Measurements from ENCODE around the gene FECH. TPM values are rescaled to one million over a fixed set of nuclear protein-coding genes. Genes with fewer than 3 reads are reported as not detected.

Gene FECH
- total RNA-seq, 2 donors from 2014 or later, result 27.6 to 31.7 TPM

DNA sequence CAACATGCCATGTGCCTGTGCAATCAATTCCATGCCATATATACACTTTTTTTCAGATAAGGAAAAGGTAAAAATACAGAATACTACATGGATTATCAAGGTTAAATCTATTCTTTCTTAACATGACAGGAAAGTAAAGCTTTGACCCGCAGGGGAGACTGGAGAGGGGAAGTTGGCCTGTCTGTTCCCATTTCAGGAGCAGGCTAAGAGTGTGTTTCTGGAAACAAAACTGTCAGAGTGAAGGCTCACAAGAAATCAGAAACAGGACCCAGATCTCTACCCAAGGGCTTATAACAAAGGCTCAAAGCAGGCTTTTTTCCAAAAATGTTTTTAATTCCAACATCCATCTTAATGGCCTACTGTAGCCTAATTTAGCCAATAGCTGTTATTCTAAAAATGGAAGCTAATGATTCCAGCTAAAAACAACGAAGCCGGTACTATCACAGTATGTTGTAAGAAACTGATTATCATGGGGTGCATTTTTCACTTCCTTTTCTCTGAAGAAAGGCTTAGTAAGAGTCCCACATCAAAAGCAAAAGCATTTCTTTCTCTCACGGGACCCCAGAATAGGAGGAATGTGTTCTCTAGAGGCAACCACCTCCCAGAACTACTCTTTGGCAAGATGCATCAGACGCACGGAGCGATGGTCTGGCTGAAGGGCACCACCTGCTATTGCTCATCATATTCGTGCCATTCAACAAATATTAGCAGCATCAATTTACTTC lies 41.4 kb downstream of the FECH start:
- peaks cover 4% of the 10 kb centered on the region for H3K36me3 ChIP-seq (ENCODE audit: control insufficient read depth, insufficient read depth, low read length)
- no peaks in the 10 kb centered on the region for H3K9me3 ChIP-seq (ENCODE audit: control insufficient read depth, low read length)
- no peak overlapping the region for H3K4me3 ChIP-seq (ENCODE audit: low read length)
- H3K4me3 Mint-ChIP-seq, result no peak overlapping the region
- no peak overlapping the region for H3K27ac ChIP-seq (ENCODE audit: low read depth, low read length)
- no peaks in the 10 kb centered on the region for H3K27me3 Mint-ChIP-seq (ENCODE audit: insufficient read depth)
- no peaks in the 10 kb centered on the region for H3K9me3 Mint-ChIP-seq
- H3K36me3 Mint-ChIP-seq (ENCODE audit: low read depth), result peaks cover 3% of the 10 kb centered on the region
- H3K4me1 Mint-ChIP-seq, result peaks cover 11% of the 10 kb centered on the region
- H3K9ac ChIP-seq (ENCODE audit: extremely low read depth, low read length, poor library complexity, severe bottlenecking), result no peak overlapping the region
- no peaks in the 10 kb centered on the region for H3K4me1 ChIP-seq (ENCODE audit: control insufficient read depth, insufficient read depth, low read length)
- TF ChIP-seq CTCF (conservative IDR thresholded peaks at IDR 0.05), result no peak
- DNase-seq, result no peak
- no peak overlapping the region for H3K27ac Mint-ChIP-seq
- WGBS, 2 experiments (ENCODE audit: insufficient coverage in 1 of 2, insufficient read length in 1 of 2), result 85 to 94% methylated on average over 8 of the region's 8 CpGs
- H3K27me3 ChIP-seq (ENCODE audit: control insufficient read depth, insufficient read depth, low read length, poor library complexity, severe bottlenecking), result no peaks in the 10 kb centered on the region

DNA sequence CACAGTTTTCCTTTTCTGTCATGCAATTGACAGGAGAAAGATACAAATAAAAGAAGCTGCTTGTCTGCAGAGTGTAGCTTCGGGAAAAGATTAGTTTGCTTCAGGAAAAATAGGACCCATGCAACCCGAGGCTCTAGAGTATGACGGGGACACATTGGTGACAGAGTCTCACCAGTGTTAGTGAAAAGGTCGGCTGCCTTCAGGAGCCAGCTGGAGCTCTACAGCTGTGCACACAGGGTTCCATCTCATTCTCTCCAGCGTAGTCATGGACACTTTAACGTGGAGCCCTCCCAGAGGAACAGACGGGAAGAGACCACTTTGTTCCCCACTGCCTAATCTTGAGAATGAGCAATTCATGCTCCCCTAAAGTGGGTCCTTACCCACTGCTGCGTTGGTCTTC lies 42.9 kb downstream of the FECH start:
- H3K27me3 Mint-ChIP-seq (ENCODE audit: insufficient read depth), result no peaks in the 10 kb centered on the region
- no peak for TF ChIP-seq CTCF (conservative IDR thresholded peaks at IDR 0.05)
- no peaks in the 10 kb centered on the region for H3K9me3 ChIP-seq (ENCODE audit: control insufficient read depth, low read length)
- H3K27ac Mint-ChIP-seq, result no peak overlapping the region
- no peaks in the 10 kb centered on the region for H3K27me3 ChIP-seq (ENCODE audit: control insufficient read depth, insufficient read depth, low read length, poor library complexity, severe bottlenecking)
- no peaks in the 10 kb centered on the region for H3K36me3 Mint-ChIP-seq (ENCODE audit: low read depth)
- peaks cover 19% of the 10 kb centered on the region for H3K4me1 Mint-ChIP-seq
- 81 to 91% methylated on average over 7 to 8 of the region's 8 CpGs for WGBS, 2 experiments (ENCODE audit: insufficient coverage in 1 of 2, insufficient read length in 1 of 2)
- no peak overlapping the region for H3K9ac ChIP-seq (ENCODE audit: extremely low read depth, low read length, poor library complexity, severe bottlenecking)
- H3K4me3 ChIP-seq (ENCODE audit: low read length), result no peak overlapping the region
- H3K4me1 ChIP-seq (ENCODE audit: control insufficient read depth, insufficient read depth, low read length), result no peaks in the 10 kb centered on the region
- no peaks in the 10 kb centered on the region for H3K9me3 Mint-ChIP-seq
- DNase-seq, result no peak
- H3K4me3 Mint-ChIP-seq, result no peak overlapping the region
- no peak overlapping the region for H3K27ac ChIP-seq (ENCODE audit: low read depth, low read length)
- H3K36me3 ChIP-seq (ENCODE audit: control insufficient read depth, insufficient read depth, low read length), result no peaks in the 10 kb centered on the region

DNA sequence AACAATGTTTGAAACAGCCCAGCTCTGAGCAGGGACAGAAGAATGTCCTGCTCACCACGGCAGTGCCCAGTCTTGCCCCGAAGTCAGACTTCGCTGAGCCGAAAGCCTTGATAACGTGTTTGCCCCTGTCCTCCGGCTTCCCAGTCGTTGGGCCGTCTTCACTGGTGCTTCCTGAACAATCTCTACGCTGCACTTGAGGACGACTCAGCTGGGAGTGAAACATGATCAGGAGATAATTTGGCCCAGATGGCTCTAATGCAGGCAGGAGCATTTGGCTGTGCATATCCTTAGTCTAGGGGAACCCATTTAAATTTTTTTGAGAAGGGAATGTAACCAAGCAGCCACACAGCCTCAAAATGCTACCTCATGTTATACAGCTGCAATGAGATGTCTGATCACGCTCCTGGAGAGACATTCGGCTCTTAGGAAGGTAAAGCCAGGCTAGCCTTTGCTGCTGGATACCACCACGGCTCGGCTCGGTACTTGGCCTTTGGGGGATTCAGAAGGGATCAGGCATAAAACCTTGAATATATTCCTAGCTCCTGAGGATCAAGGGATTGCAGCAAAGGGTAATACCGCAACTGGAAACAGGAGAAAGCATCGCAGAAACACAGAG lies 43.6 kb downstream of the FECH start:
- H3K27ac ChIP-seq (ENCODE audit: low read depth, low read length), result peak overlapping the region; percentile 30
- Mint-ChIP-seq H3K27me3 (ENCODE audit: insufficient read depth) (no peaks in the 10 kb centered on the region), H3K36me3 (ENCODE audit: low read depth) (no peaks in the 10 kb centered on the region), H3K4me3 (no peak overlapping the region), H3K27ac (no peak overlapping the region), H3K9me3 (no peaks in the 10 kb centered on the region), H3K4me1 (peaks cover 19% of the 10 kb centered on the region)
- no peak overlapping the region for H3K4me3 ChIP-seq (ENCODE audit: low read length)
- no peaks in the 10 kb centered on the region for H3K27me3 ChIP-seq (ENCODE audit: control insufficient read depth, insufficient read depth, low read length, poor library complexity, severe bottlenecking)
- no peaks in the 10 kb centered on the region for H3K4me1 ChIP-seq (ENCODE audit: control insufficient read depth, insufficient read depth, low read length)
- DNase-seq, result peak; percentile 50
- no peaks in the 10 kb centered on the region for H3K9me3 ChIP-seq (ENCODE audit: control insufficient read depth, low read length)
- no peaks in the 10 kb centered on the region for H3K36me3 ChIP-seq (ENCODE audit: control insufficient read depth, insufficient read depth, low read length)
- no peak overlapping the region for H3K9ac ChIP-seq (ENCODE audit: extremely low read depth, low read length, poor library complexity, severe bottlenecking)
- no peak for TF ChIP-seq CTCF (conservative IDR thresholded peaks at IDR 0.05)
- WGBS, 2 experiments (ENCODE audit: insufficient coverage in 1 of 2, insufficient read length in 1 of 2), result 89 to 91% methylated on average over 16 to 17 of the region's 17 CpGs
